ENCODE measurements around the gene TUBA4A. TPM values are rescaled to one million over a fixed set of nuclear protein-coding genes. Genes with fewer than 3 reads are reported as not detected.
A peak's percentile ranks its signal among the peaks of the same experiment; 100 is the strongest.

TUBA4A gene
- total and polyA plus RNA-seq, 10 of the 15 experiments (the other 5 are each of a cell fraction or from before 2014, with no cell fraction given), result 58.2 to 325 (median 134) TPM

- Histone ChIP-seq H3K9me3 (replicated peaks; ENCODE audit: control insufficient read depth, insufficient read depth, low read length) (no peaks in the 10 kb centered on the region), H3K4me1 (ENCODE audit: control insufficient read depth, insufficient read depth, low read length) (peaks cover 26% of the 10 kb centered on the region), H3K27me3 (replicated peaks in 1 of 2; ENCODE audit: control insufficient read depth in 2 of 2, insufficient read depth in 2 of 2, low read length in 1 of 2) (no peaks in the 10 kb centered on the region), H3K79me2 (ENCODE audit: control insufficient read depth, insufficient read depth, low read length) (peaks cover 6% of the 10 kb centered on the region), H2AFZ (ENCODE audit: control insufficient read depth, low read depth, low read length) (no peak overlapping the region), H3K9ac (ENCODE audit: control insufficient read depth, insufficient read depth, low read length) (0 out of 2 replicates have a peak overlapping the region, but pooled peaks have one; percentile 73), H4K20me1 (ENCODE audit: control insufficient read depth, insufficient read depth) (no peaks in the 10 kb centered on the region), H3K27ac (ENCODE audit: control insufficient read depth, insufficient read depth) (no peak overlapping the region), H3K4me2 (ENCODE audit: control insufficient read depth, insufficient read depth) (peak overlapping the region; percentile 95), H3K4me3 (peak overlapping the region; percentile 66; the same call in 1 of the 2 replicates), H3K36me3 (ENCODE audit: control insufficient read depth in 2 of 2, insufficient read depth in 2 of 2, low read length in 1 of 2) (no peaks in the 10 kb centered on the region; a peak in 1 of 4 replicates)
- FAIRE-seq (no peak), DNase-seq (ENCODE audit: low read depth, low spot score) (no peak), ATAC-seq (no peak)
- no peak for TF ChIP-seq MEF2B (IDR thresholded peaks at IDR 0.05; ENCODE audit: partially characterized antibody, poor library complexity, severe bottlenecking)
- no peak for TF ChIP-seq BHLHE40 (IDR thresholded peaks at IDR 0.05; ENCODE audit: borderline replicate concordance in 1 of 2, low read depth in 2 of 2, low read length in 1 of 2)
- TF ChIP-seq ZBED1 (IDR thresholded peaks at IDR 0.05; ENCODE audit: borderline replicate concordance), result no peak
- TF ChIP-seq USF1 (IDR thresholded peaks at IDR 0.05; ENCODE audit: borderline replicate concordance, extremely low read length, insufficient read depth, low read depth, low read length), result no peak
- TF ChIP-seq TCF7 (IDR thresholded peaks at IDR 0.05; ENCODE audit: borderline replicate concordance), result no peak
- no peak for TF ChIP-seq TARDBP (IDR thresholded peaks at IDR 0.05; ENCODE audit: borderline replicate concordance)
- TF ChIP-seq FOXK2 (IDR thresholded peaks at IDR 0.05), result no peak
- TF ChIP-seq GATAD2B (conservative IDR thresholded peaks at IDR 0.05; ENCODE audit: low read depth), result no peak
- no peak for TF ChIP-seq SPI1 (IDR thresholded peaks at IDR 0.05; ENCODE audit: borderline replicate concordance, insufficient read depth, low read depth, low read length)
- no peak for TF ChIP-seq SRF (IDR thresholded peaks at IDR 0.05; ENCODE audit: low read depth in 2 of 2, low read length in 2 of 2)
- TF ChIP-seq EED (IDR thresholded peaks at IDR 0.05; ENCODE audit: low read depth), result no peak
- no peak for TF ChIP-seq LARP7 (IDR thresholded peaks at IDR 0.05)
- no peak for TF ChIP-seq BCL3 (IDR thresholded peaks at IDR 0.05; ENCODE audit: borderline replicate concordance, insufficient read depth, low read depth, low read length, poor library complexity, severe bottlenecking)
- no peak for TF ChIP-seq MAX (IDR thresholded peaks at IDR 0.05; ENCODE audit: low read depth, low read length)
- TF ChIP-seq GABPA (IDR thresholded peaks at IDR 0.05; ENCODE audit: low read depth), result no peak
- TF ChIP-seq E2F4 (IDR thresholded peaks at IDR 0.05; ENCODE audit: low read depth, low read length), result no peak
- TF ChIP-seq CHD2 (IDR thresholded peaks at IDR 0.05; ENCODE audit: borderline replicate concordance, low read depth, low read length), result no peak
- RAD21 ChIA-PET (ENCODE audit: unreplicated experiment), result interaction anchor here (1.1 to 5.9 kb wide), 3 partner anchors 13 to 110 kb away, joined by 3 to 78 read pairs (median 20); partner anchors contain the start of genes GLB1L and STK16
- 84% methylated on average over 4 of the region's 4 CpGs for WGBS (ENCODE audit: insufficient coverage, insufficient replicate concordance, low lambda C conversion rate, missing lambda C conversion rate)
- SMC1A ChIA-PET (ENCODE audit: uncharacterized antibody, unreplicated experiment), result interaction anchor here (0.8 to 8.8 kb wide), 4 partner anchors 12 to 121 kb away, joined by 4 to 98 read pairs (median 51); partner anchors contain the start of genes GLB1L, STK16, TUBA4A and TUBA4B
- in situ Hi-C loops (cut with MboI), result no loop called here
- CTCF ChIA-PET, result interaction anchor here (0.7 to 13.5 kb wide), 13 partner anchors 13 to 209 kb away, joined by 3 to 257 read pairs (median 4); partner anchors contain the start of genes GLB1L, STK16 and ZFAND2B
- intact Hi-C loops (cut with micrococcal nuclease; ENCODE audit: unreplicated experiment), result no loop called here
- POLR2A ChIA-PET, result interaction anchor here (0.9 to 7.0 kb wide), 6 partner anchors 8 to 105 kb away, joined by 3 to 160 read pairs (median 20); partner anchors contain the start of genes CNPPD1, GLB1L, STK16 and TUBA4A
- TSS peak; percentile 63 for BruUV-seq (replicated peaks)
Observed at GRCh38 chr2:219280651-219281050, 26.9 kb upstream of the TUBA4A start.

Data from GM12878 (cell line).